Kidney epithelial cell (primary cell): Measurements from ENCODE around the gene ASPN. TPM values are rescaled to one million over a fixed set of nuclear protein-coding genes. Genes with fewer than 3 reads are reported as not detected.

Experiments used
- DNase-seq: peaks from one replicate; pipeline ENCODE4 v3.0.0-alpha.2; 2010; ENCODE audit warnings: low read depth
- H3K27me3 ChIP-seq: 2 replicates; pipeline ENCODE4 v1.6.0; 2011; ENCODE audit warnings: low read length; ENCODE audit not compliant: control insufficient read depth, insufficient read depth
- H3K36me3 ChIP-seq: 2 replicates; pipeline ENCODE4 v1.5.1; 2011; ENCODE audit warnings: low read length; ENCODE audit not compliant: control insufficient read depth, insufficient read depth
- H3K4me3 ChIP-seq: 2 replicates; pipeline ENCODE4 v1.5.1; 2011; ENCODE audit warnings: low read depth, mild to moderate bottlenecking, control low read depth, low read length
- total RNA-seq: library from RNA; depleted of rRNA; stranded (reverse); fragments of >200 nt; gene quantifications from 2 replicates; pipeline ENCODE4 v1.2.3, GENCODE V29; 2015
- TF ChIP-seq, protein P1 (sequence below): IDR thresholded peaks from 2 replicates; pipeline ENCODE4 v1.5.1; 2011; ENCODE audit warnings: mild to moderate bottlenecking, moderate library complexity, low read length, control low read depth, inconsistent platforms; ENCODE audit not compliant: insufficient read depth, poor library complexity, severe bottlenecking

The ASPN gene
- total RNA-seq, 1 donor from 2014 or later, result not detected

DNA sequence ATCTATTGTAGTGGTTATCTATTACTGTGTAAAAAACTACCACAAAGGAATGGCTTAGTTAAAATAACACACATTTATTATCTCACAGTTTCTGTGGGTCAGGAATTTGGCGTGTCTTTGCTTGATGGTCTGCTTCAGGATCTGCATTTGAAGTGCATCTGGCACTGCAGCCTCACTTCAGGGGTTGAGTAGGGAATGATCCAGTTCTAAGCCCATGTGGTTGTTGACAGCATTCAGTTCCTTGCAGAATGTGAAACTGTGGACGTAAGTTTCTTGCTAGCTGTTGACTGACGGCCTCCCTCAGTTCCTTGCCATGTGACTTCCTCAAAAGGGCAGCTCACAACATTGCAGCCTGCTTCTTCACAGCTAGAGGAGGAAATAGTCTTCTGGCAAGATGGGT lies 75.8 kb downstream of the ASPN start:
- DNase-seq, result no peak
- Histone ChIP-seq H3K4me3 (no peak overlapping the region), H3K27me3 (no peaks in the 10 kb centered on the region), H3K36me3 (no peaks in the 10 kb centered on the region)
- TF ChIP-seq, protein P1, sequence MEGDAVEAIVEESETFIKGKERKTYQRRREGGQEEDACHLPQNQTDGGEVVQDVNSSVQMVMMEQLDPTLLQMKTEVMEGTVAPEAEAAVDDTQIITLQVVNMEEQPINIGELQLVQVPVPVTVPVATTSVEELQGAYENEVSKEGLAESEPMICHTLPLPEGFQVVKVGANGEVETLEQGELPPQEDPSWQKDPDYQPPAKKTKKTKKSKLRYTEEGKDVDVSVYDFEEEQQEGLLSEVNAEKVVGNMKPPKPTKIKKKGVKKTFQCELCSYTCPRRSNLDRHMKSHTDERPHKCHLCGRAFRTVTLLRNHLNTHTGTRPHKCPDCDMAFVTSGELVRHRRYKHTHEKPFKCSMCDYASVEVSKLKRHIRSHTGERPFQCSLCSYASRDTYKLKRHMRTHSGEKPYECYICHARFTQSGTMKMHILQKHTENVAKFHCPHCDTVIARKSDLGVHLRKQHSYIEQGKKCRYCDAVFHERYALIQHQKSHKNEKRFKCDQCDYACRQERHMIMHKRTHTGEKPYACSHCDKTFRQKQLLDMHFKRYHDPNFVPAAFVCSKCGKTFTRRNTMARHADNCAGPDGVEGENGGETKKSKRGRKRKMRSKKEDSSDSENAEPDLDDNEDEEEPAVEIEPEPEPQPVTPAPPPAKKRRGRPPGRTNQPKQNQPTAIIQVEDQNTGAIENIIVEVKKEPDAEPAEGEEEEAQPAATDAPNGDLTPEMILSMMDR, result no peak

Other genes starting within 250 kb of the ASPN start
- 278 and 296 TPM in 2 replicates for gene IARS1, start 188.8 kb downstream of the ASPN start, total RNA-seq
- 29.2 TPM in 2 replicates for gene NOL8, start 157.2 kb downstream of the ASPN start, total RNA-seq
- gene CENPP, start 156.6 kb downstream of the ASPN start, total RNA-seq, result 1.3 and 1.4 TPM in 2 replicates
- gene OGN, start 77.9 kb downstream of the ASPN start, total RNA-seq, result not detected in 2 replicates
- not detected in 2 replicates for gene OMD, start 58.0 kb downstream of the ASPN start, total RNA-seq
- gene ECM2, start 53.5 kb upstream of the ASPN start, total RNA-seq, result not detected in 2 replicates
- 8.5 and 14.4 TPM in 2 replicates for gene IPPK, start 187.6 kb upstream of the ASPN start, total RNA-seq